Measurements from ENCODE around the gene RBM45.
"Not testable (repeated sequence)": the region's sequence is repeated elsewhere in the genome, so short reads cannot be mapped to it uniquely, and the experiment has no call there.

RBM45 gene

DNA sequence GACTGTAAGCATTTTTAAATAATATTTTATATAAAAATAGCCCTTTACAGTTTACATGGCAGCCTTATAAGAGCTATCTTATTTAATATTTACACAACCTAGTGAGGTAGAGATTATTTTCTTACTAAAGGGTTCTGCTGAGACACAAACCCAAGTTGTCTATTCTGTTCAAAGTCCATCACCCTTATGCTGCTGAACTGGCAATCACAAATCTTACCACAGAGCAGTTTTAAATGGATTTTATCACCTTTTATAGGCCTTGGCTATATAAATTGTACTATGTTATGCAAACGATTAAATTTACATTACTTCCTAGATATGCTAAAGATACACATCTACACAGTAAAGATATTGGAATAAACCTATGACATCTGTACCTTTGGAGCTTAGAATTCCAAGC is 40.7 kb downstream of the RBM45 start:
- no peak overlapping the region for H3K27ac ChIP-seq
- DNase-seq (ENCODE audit: low read depth, low spot score): no peak

GRCh38 chr2:178153878-178154277 is 41.6 kb downstream of the RBM45 start:
- H3K27ac ChIP-seq; DNase-seq (ENCODE audit: low read depth, low spot score): not testable (repeated sequence)

DNA sequence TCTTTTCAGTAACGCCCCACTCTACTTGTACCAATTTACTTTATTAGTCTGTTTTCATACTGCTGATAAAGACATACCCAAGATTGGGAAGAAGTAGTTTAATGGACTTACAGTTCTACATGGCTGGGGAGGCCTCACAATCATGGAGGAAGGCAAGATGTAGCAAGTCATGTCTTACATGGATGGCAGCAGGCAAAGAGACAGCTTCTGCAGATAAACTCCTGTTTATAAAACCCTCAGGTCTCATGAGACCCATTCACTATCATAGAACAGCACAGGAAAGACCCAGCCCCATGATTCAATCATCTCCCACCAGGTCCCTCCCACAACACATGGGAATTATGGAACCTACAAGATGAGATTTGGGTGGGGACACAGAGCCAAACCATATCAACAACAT is 43.3 kb downstream of the RBM45 start:
- DNase-seq (ENCODE audit: low read depth, low spot score): no peak
- no peak overlapping the region for H3K27ac ChIP-seq

GRCh38 chr2:178157574-178157973 is 45.3 kb downstream of the RBM45 start:
- peak overlapping the region; percentile 57 for H3K27ac ChIP-seq
- no peak for DNase-seq (ENCODE audit: low read depth, low spot score)

DNA sequence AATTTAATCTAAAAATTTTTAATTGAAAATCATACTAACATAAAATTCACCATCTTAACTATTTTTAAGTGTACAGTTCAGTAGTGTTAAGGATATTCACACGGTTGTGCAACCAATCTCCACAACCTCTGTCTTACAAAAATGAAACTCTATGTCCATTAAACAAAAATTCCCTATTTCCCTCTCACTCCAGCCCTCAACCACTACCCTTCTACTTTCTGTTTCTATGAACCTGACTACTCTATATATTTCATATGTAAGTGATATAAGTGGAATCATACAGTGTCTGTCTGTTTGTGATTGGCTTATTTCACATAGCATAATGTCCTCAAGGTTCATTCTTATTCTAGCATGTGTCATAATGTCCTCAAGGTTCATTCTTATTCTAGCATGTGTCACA is 47.7 kb downstream of the RBM45 start:
- DNase-seq (ENCODE audit: low read depth, low spot score): no peak
- no peak overlapping the region for H3K27ac ChIP-seq

GRCh38 chr2:178160601-178161000 is 48.4 kb downstream of the RBM45 start:
- DNase-seq (ENCODE audit: low read depth, low spot score): no peak
- no peak overlapping the region for H3K27ac ChIP-seq

GRCh38 chr2:178163395-178163794 is 51.2 kb downstream of the RBM45 start:
- no peak overlapping the region for H3K27ac ChIP-seq
- DNase-seq (ENCODE audit: low read depth, low spot score): no peak

- H3K27ac ChIP-seq: no peak overlapping the region
- no peak for DNase-seq (ENCODE audit: low read depth, low spot score)
Observed at GRCh38 chr2:178163911-178164310, 51.7 kb downstream of the RBM45 start.

DNA sequence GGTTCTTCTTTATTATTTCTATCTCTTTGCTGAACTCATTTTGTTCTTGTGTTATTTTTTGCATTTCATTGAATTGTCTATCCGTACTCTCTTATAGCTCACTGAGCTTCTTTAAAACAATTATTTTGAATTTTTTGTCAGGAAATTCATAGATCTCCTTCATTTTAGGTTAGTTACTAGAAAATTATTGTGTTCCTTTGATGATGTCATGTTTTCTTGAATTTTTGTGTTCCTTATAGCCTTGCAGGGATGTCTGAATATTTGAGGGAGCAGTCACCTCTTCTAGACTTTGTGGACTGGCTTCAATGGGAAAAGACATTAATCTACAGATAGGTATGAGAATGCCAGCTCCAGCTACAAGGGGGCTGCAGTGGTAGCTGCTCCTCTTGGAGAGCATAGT is 61.4 kb downstream of the RBM45 start:
- H3K27ac ChIP-seq: no peak overlapping the region
- DNase-seq (ENCODE audit: low read depth, low spot score): no peak

DNA sequence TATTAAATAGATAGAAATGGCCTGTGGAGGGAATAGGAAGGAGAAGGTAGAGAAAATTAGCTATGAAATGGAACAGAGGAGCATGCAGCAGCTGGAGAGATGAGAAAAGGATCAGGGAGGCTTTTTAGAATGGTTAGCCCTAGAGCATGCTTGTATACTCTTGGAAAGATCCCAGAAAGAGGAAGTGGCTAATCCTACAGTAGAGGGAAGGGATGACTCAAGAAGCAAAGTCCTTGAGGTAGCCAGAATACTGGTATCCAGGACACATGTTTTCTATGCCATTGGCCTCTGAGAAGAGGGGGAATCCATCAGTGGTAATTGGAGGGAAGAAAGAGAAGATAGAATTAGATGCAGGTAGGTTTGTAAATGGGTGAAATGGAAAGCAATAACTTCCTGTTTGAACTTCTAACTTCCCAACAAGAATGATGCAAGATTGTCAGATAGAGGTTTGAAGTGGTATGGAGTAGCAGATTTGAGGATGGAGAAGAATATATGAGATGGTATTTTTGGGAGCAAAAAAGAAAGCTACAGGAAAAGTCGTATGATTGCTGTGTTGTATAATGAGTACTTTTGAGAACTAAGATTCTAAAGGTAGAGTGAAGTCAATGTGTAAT is 64.9 kb downstream of the RBM45 start:
- DNase-seq (ENCODE audit: low read depth, low spot score): no peak

More for the DNA sequence above, 64.9 kb downstream of the RBM45 start:
- no peak overlapping the region for H3K27ac ChIP-seq

All from epithelial cell of prostate (primary cell).